Glomerular visceral epithelial cell (primary cell): ENCODE results near the gene OTUD7B.
"Not testable (repeated sequence)": the region's sequence is repeated elsewhere in the genome, so short reads cannot be mapped to it uniquely, and the experiment has no call there.

Source experiments
- DNase-seq: peaks from one replicate; pipeline ENCODE4 v3.0.0-alpha.2; 2016; ENCODE audit errors: extremely low spot score

OTUD7B gene

GRCh38 chr1:149949911-149950310 lies 60.6 kb downstream of the OTUD7B start:
- DNase-seq = no peak

DNA sequence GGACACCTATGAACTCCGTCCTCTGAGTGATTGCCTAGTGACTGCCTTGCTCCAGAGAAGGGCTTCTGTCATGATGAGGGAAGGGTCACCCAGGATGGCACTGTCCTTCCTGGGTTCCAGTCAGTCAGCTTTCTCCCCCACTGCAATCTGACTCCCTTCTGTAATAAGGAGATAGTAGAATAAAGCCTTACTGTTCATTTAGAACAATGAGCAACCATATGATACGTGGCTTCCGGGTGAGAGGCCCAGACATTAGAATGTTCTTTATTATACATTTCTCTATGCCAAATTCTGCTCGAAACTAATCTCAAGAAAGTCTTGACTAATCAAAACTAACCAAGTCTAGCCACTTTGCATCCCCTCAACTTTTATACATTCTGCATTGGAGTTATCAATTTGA lies 65.3 kb downstream of the OTUD7B start:
- no peak for DNase-seq

GRCh38 chr1:149942885-149943284 lies 67.6 kb downstream of the OTUD7B start:
- DNase-seq = no peak

GRCh38 chr1:149942207-149942606 lies 68.3 kb downstream of the OTUD7B start:
- no peak for DNase-seq

DNA sequence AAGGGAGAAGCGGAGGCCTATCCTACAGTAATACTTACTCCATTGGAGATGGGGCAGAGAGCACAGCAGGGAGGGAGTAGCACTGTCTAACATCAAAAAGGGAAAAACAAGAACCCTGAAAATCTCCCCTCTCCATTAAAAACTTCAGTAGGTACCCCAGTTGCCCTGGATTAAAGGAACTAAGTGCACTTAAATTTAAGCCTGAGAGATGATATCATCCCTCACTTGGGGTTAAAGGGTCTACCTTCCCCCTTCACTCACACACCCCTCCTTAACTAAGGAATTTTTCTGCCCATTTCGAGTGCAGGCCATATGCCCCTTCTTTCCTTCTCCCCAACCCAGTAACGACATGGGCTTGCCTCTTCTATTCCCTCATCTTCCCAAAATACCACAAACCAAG lies 70.1 kb downstream of the OTUD7B start:
- no peak for DNase-seq

DNA sequence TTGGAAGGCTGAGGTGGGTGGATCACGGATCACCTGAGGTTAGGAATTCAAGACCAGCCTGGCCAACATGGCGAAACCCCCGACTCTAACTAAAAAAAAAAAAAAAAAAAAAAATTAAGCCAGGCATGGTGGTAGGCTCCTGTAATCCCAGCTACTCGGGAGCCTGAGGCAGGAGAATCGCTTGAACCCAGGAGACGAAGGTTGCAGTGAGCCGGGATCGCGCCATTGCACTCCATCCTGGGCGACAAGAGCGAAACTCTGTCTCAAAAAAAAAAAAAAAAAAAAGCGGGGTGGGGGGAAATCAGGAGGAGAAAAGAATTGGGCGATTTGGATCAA lies 71.9 kb downstream of the OTUD7B start:
- DNase-seq = not testable (repeated sequence)

DNA sequence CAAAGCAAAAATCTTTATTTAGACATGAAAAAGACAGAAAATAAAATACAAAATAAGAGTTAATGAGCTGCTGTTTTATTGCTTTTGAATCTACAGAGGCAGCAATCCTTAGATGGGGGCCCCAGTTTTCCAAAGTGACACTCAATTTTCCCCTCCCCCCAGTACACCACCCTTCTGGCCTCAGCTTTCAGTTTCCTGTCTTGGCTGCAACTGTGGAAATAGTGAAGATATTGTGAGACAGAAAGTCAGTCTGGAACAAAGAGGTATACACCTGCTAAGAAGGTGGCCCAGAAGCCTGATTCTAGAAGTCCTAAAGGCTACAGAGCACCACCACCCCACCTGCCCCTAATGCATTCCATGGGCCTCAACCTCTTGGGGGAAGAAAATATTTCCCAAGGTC lies 72.8 kb downstream of the OTUD7B start:
- no peak for DNase-seq

DNA sequence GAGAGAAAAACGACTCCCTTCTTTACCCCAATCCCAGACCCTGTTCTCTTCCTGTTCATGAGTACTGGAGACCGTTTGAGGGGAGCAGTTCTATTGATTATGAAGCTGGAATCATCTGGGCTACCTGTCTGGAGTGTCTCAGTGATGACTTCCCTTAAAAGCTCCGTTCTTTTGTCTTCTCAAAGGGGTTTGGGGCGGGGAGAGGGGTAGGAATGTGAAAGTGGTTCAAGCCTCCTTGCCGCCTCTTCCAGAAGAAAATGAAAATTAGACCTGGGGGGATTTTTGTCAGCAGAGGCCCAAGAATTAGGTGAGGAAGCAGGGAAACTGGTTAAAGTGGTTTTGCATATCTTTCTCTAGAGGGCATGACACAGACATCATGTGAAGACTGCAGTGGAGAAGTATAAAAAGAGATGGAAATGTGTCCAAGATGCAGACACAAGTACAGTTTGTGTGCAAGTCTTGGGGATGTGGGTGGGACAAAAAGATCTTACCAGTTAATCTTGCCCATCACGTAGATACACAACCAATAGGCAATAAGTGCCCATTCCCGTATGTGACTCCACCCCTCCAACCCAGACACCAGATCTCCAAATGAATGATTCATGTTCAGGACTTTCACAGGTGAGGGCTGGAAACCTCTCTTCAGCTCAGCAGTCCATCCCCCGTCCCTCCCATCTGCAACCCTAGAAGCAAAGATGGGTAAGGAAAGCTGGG lies 73.4 kb downstream of the OTUD7B start:
- peak; percentile 70 for DNase-seq

DNA sequence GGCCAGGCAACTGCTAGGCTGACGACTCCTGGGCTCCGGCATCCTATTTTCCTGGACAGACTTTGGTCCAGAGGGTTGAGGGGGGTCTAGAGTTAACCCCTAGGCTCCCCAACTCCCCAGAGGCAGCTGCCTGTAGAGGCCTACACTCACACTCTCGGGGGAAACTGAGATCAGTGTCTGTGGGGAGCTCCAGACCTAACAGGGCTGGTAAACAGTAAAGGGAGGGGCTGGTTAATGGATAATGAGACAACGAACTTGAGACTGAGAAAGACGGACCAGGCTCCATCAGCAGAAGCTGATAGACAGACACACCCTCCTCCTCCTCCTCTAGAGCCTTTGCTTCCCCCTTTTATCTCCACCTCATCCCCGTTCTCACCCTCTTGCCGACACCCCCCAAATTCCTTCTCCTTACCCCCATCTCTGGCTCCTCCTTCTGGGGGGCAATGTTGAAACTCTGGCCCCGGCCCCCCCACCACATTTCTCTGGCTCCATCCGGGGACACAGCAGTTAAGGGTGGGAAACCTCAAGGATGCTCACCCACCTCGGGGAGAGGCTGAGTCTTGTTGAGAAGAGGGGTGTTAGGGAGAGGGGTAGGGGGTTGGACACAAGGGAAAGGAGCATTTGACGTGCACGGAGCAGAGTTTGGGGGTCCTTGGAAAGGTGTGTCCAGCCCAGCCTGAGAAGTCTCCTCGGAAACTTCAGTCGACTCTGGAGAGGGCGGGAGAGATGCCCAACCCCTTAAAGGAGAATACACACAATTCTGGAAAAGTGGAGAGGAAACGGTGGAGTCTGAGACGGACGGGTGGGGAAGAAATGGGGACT lies 74.1 kb downstream of the OTUD7B start, which contains the start of gene MTMR11:
TSS of gene MTMR11 (minus strand) at position 710 of the 822 bp plus-strand sequence. CDS start at position 478, 232 bp downstream.
- peak; percentile 46 for DNase-seq

- no peak for DNase-seq
Measured at GRCh38 chr1:149934356-149934755, 76.2 kb downstream of the OTUD7B start.

- no peak for DNase-seq
Measured at GRCh38 chr1:149933208-149933607, 77.3 kb downstream of the OTUD7B start.

- no peak for DNase-seq
Measured at GRCh38 chr1:149932474-149932873, 78.1 kb downstream of the OTUD7B start.

- DNase-seq = no peak
Measured at GRCh38 chr1:149931212-149931790, 79.2 kb downstream of the OTUD7B start.

- DNase-seq = no peak
Measured at GRCh38 chr1:149929856-149930255, 80.7 kb downstream of the OTUD7B start.

DNA sequence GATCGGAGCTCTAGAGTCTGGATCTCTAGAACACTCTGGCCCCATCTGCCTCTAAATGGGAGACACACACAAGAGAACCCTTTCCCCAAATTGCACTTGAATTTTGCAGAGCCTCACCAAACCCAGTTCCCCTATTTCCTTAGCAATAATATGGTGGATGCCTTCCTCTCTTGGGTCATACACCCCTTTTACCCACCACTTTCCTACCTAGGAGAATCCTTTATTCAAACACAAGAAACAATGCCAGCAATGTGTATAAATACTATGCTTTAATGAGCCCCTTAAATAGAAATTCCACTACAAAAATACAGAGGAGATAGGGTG lies 82.2 kb downstream of the OTUD7B start:
- no peak for DNase-seq

- DNase-seq = peak; percentile 94
Measured at GRCh38 chr1:149927563-149928400, 82.7 kb downstream of the OTUD7B start, which contains the start of gene SF3B4. SF3B4 (minus strand) TSS chr1:149927803; CDS start chr1:149927759, 44 bp downstream.

GRCh38 chr1:149927056-149927562 lies 83.4 kb downstream of the OTUD7B start:
- DNase-seq = peak; percentile 49

DNA sequence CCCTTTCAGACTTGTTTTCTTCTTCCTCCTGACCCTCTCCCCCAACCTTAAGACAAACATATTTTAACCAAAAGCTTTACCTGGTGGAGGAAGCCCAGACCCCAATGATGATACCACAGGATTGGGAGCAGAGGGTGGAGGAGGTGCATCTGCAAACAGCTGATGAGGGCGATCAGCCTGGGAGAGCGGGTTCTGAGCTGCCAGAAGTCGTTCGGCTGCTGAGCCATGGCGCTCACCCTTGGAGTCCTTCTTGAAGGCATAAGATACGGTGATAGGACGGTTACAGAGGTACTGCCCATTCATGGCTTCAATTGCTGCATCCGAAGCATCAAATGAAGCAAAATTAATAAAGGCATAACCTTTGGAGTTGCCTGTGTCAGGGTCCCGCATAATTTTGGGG lies 84.2 kb downstream of the OTUD7B start:
- no peak for DNase-seq

DNA sequence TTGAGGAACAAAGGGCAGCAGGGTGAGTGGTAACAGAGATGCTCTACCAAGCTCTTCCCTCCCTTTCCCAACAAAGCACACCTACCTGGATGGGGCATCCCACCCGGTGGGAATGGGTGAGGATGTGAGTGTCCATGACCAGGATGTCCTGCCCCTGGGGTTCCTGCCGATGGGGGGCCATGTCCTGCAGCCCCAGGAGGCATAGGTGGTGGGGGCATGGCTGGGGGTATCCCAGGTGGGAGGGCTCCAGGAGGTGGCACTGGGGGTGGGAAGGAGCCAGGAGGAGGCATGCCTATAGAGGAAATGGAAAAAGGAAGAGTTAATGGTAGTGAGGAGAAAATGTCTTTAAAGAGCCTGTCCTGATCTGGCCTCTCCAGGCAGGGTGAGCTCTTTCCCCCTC lies 84.8 kb downstream of the OTUD7B start:
- no peak for DNase-seq

GRCh38 chr1:149925345-149925744 lies 85.2 kb downstream of the OTUD7B start:
- no peak for DNase-seq

GRCh38 chr1:149923626-149924025 lies 86.9 kb downstream of the OTUD7B start:
- DNase-seq = no peak
